Vagina (tissue), 2 donors: ENCODE data around the gene FAM219A.
"Not testable (repeated sequence)": the region's sequence is repeated elsewhere in the genome, so short reads cannot be mapped to it uniquely, and the experiment has no call there.

Experiments used
- POLR2A ChIP-seq, 2 donors: fragments of 450-650 bp; IDR thresholded peaks; one replicate each; pipeline ENCODE4 v1.6.1; 2017; ENCODE audit warnings: antibody characterized with exemption in 2 of 2, mild to moderate bottlenecking in 2 of 2, moderate library complexity in 2 of 2
- POLR2AphosphoS5 ChIP-seq, 2 donors: sonication (generic); formaldehyde crosslinking; IDR thresholded peaks; one replicate each; pipeline ENCODE4 v1.9.0; 2017; ENCODE audit warnings: antibody characterized with exemption in 2 of 2, mild to moderate bottlenecking in 2 of 2, low read depth in 1 of 2; ENCODE audit not compliant: insufficient read depth in 1 of 2

DNA sequence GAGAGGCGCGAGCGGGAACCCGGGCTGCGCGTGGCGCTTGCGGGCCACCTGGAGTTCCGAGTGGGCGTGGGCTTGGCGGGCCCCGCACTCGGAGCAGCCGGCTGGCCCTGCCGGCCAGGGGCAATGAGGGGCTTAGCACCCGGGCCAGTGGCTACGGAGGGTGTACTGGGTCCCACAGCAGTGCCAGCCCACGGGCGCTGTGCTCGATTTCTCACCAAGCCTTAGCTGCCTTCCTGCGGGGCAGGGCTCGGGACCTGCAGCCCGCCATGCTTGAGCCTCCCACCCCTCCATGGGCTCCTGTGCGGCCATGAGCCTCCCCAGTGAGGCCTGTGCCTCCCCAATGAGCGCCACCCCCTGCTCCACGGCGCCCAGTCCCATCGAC is 20.5 kb downstream of the FAM219A start:
- not testable (repeated sequence) for TF ChIP-seq POLR2AphosphoS5 (IDR thresholded peaks at IDR 0.05; ENCODE audit: insufficient read depth in 1 of 2, low read depth in 1 of 2); POLR2A (IDR thresholded peaks at IDR 0.05)
